ENCODE data around the gene IRF7.

- TF ChIP-seq CTCF (IDR thresholded peaks at IDR 0.05) (no peak), POLR2A (IDR thresholded peaks at IDR 0.05) (no peak)
Measured at GRCh38 chr11:601573-602245, 14.0 kb downstream of the IRF7 start.
